ENCODE results near the gene PA2G4.
"Not testable (repeated sequence)": the region's sequence is repeated elsewhere in the genome, so short reads cannot be mapped to it uniquely, and the experiment has no call there.

Gene PA2G4

DNA sequence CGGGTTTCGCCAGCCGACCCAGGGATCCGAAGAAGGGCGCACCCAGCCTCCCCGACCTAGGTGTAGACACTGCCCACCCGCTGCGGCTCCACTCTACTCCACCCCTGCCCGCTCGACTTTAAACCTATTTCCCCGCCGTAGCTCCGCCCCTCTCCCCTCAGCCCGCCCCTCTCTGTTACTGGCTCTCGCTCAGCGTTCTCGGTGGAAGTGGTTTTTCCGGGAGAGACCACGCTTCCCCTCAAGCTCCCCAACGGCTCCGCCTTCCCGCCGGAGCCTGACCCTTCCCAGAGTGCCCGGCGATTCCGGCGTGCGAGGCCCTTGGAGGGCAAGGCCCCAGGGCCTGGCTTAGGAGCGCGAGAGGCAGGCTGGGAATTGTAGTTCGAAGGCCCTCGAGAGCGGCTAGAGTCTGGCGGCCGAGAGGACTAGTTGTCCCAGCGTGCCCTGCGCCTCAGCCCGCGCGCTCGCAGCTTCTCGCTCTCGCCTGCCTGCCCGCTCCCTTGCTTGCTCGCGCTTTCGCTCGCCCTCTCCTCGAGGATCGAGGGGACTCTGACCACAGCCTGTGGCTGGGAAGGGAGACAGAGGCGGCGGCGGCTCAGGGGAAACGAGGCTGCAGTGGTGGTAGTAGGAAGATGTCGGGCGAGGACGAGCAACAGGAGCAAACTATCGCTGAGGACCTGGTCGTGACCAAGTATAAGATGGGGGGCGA lies at the start of gene PA2G4:
Gene PA2G4 (plus strand): TSS at position 451 of the 706 bp plus-strand sequence. CDS start 179 bp downstream, at position 630.
- peak; percentile 97 to 99 for DNase-seq (ENCODE audit: low read depth in 2 of 2)

DNA sequence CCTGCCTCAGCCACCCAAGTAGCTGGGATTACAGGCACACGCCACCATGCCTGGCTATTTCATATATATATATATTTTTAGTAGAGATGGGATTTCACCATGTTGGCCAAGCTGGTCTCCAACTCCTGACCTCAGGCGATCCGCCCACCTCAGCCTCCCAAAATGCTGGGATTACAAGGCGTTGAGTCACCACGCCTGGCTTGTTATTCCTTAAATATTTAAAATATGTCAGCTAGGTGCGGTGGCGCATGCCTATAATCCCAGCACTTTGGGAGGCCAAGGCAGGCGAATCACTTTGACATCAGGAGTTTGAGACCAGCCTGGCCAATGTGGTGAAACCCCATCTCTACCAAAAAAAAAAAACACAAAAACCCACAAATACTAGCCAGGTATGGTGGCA lies 44.4 kb upstream of the PA2G4 start:
- DNase-seq (ENCODE audit: low read depth in 2 of 2): not testable (repeated sequence)

- no peak for DNase-seq (ENCODE audit: low read depth in 2 of 2)
Observed at GRCh38 chr12:56061982-56062381, 42.4 kb upstream of the PA2G4 start.

DNA sequence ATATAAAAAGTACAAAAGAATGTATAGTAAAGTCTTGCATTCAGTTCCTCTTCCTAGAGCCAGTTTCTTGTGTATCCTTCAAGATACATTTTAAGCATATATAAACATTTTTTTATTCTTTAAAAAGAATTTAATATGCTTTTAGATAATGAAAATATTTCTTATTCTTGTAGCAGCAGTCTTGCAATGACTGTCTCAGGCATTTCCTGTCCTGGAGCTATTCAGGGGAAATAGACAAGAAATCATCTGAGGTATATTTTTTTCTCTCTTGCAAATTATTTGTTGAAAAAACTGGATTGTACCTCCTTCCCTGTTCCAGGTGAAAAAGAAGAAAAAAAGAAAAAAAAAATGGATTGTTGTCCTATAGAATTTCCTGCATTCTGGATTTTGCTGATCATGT lies 41.4 kb upstream of the PA2G4 start:
- DNase-seq (ENCODE audit: low read depth in 2 of 2): no peak

- no peak for DNase-seq (ENCODE audit: low read depth in 2 of 2)
Observed at GRCh38 chr12:56071648-56072047, 32.7 kb upstream of the PA2G4 start.

DNA sequence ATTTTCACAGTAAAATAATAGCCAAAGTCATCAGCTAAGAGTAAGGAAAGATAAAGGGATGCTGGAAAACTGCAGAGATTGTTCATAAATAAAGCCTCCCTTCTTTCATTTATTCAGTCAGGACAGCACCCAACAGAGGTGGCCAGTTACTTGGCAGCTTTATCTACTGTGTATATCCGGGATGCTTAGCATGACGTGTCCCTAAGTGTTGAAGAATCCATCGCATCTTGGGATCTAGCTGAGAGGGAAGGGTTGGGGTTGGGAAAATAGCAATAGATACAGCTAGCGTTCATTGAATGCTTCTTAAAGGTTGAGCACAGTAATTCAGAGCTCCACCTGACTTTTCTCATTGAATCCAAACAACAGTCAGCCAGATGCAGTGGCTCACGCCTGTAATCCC lies 30.0 kb upstream of the PA2G4 start:
- DNase-seq (ENCODE audit: low read depth in 2 of 2): no peak

DNA sequence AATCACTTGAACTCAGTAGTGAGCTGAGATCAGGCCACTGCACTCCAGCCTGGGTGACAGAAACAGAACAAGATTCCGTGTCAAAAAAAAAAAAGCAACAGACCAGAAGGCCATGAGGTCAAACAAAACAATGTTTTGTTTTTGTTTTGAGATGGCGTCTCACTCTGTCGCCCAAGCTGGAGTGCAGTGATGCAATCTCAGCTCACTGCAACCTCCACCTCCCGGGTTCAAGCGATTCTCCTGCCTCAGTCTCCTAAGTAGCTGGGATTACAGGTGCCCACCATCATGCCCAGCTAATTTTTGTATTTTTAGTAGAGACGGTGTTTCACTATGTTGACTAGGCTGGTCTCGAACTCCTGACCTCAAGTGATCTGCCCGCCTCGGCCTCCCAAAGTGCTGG lies 26.4 kb upstream of the PA2G4 start:
- not testable (repeated sequence) for DNase-seq (ENCODE audit: low read depth in 2 of 2)

DNA sequence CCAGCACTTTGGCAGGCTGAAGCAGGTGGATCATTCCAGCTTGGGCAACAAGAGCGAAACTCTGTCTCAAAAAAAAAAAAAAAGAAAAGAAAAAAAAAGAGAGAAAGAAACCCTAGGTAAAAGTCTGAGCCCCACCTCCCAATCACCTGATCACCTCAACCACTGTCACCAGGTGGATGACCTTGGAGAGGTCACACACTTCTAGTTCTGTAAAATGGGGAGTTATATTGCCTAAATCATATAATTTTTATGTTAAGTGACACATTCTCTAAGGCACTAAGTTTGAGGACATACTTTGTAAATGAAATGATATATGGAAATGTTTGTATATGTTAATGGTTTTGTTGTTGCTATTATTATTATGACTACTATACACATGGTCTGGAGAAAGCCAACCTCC lies 25.9 kb upstream of the PA2G4 start:
- DNase-seq (ENCODE audit: low read depth in 2 of 2): no peak

- peak in 1 of 2 donors; percentile 46 for DNase-seq (ENCODE audit: low read depth in 2 of 2)
Observed at GRCh38 chr12:56078931-56079722, 25.2 kb upstream of the PA2G4 start.

GRCh38 chr12:56079723-56080555 lies 24.4 kb upstream of the PA2G4 start, which contains the start of gene ERBB3:
Gene ERBB3 (plus strand): TSS chr12:56080165. CDS start chr12:56080301, 136 bp downstream.
- DNase-seq (ENCODE audit: low read depth in 2 of 2): peak; percentile 44 to 69

GRCh38 chr12:56080556-56081138 lies 23.7 kb upstream of the PA2G4 start:
- no peak for DNase-seq (ENCODE audit: low read depth in 2 of 2)

DNA sequence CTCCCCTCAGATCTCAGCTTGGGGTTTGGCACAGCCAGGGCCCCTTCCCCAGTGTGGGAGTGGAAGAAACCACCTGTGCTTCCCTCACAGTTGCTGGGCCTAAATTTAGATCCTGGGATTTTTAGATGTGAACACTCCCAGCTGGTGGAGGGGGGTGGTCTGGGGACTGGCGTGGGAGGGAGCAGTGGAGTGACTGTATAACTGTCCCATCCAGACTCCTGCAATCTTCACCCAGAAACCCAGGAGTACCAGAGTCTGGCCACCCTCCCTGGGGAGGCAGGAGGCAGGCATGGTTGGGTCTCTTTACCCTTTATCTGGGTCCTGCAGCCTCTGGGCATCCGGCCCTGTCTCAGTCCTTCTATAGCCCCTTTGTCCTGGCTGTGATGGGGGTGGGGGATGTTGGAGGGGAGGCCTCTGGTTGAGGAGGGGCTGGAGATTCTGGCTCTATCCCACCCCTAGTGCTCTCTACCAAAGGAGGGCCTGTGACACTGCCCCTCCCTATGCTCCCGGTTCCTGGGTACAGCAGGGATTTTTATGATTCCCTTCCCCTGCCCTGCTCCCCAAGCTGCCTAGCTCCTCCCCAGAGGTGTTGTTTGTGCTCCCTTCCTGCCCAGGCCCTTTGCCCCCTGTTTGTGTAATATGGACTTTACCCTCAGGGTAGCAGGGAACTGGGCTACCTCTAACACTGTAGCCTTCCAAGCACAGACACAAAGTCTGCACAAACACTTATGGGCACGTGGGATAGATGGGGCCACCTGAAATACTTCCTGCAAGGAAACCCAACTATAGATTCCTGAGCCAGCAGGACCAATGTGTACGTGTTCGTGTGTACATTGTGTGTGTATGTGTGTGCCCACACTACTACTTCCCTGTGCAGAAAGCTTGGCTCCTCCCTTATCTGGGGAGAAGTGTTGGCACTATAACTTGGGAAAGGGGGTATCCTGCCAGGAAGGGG lies 22.7 kb upstream of the PA2G4 start:
- no peak for DNase-seq (ENCODE audit: low read depth in 2 of 2)

- no peak for DNase-seq (ENCODE audit: low read depth in 2 of 2)
Observed at GRCh38 chr12:56082382-56082781, 22.0 kb upstream of the PA2G4 start.

GRCh38 chr12:56082967-56083366 lies 21.4 kb upstream of the PA2G4 start:
- no peak for DNase-seq (ENCODE audit: low read depth in 2 of 2)

GRCh38 chr12:56084958-56085543 lies 19.3 kb upstream of the PA2G4 start:
- DNase-seq (ENCODE audit: low read depth in 2 of 2): no peak

- DNase-seq (ENCODE audit: low read depth in 2 of 2): no peak
Observed at GRCh38 chr12:56086096-56086495, 18.3 kb upstream of the PA2G4 start.

GRCh38 chr12:56086608-56087007 lies 17.8 kb upstream of the PA2G4 start:
- no peak for DNase-seq (ENCODE audit: low read depth in 2 of 2)

- DNase-seq (ENCODE audit: low read depth in 2 of 2): no peak
Observed at GRCh38 chr12:56087220-56087619, 17.1 kb upstream of the PA2G4 start.

DNA sequence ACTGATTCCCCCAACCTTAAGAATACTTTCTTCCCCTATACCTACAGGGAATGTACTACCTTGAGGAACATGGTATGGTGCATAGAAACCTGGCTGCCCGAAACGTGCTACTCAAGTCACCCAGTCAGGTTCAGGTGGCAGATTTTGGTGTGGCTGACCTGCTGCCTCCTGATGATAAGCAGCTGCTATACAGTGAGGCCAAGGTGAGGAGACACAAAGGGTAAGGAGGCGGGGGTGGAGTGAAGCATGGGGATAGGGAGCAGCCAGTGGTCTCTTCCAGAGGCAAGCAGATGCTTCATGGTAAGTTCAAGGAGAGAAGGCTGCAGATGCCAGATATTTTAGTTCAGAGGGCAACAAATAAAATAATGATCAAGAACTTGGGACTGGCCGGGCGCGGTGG lies 6.6 kb upstream of the PA2G4 start:
- no peak for DNase-seq (ENCODE audit: low read depth in 2 of 2)

GRCh38 chr12:56098592-56098991 lies 5.8 kb upstream of the PA2G4 start:
- no peak for DNase-seq (ENCODE audit: low read depth in 2 of 2)
